Mammary epithelial cell (primary cell): ENCODE data around the gene VPS8.

ENCODE experiments used
- EZH2 ChIP-seq: IDR thresholded peaks from 2 replicates; pipeline ENCODE4 v1.6.1; 2012; ENCODE audit warnings: low read length, inconsistent platforms, borderline replicate concordance
- TF ChIP-seq, protein P1 (sequence below), 2 donors: IDR thresholded peaks in 1 of 2; conservative IDR thresholded peaks in 1 of 2; 2 replicates each; pipeline ENCODE4 v1.5.1; 2011 to 2012; ENCODE audit warnings: inconsistent platforms in 2 of 2, low read length in 2 of 2, mild to moderate bottlenecking in 2 of 2, control low read depth in 1 of 2, low read depth in 1 of 2; ENCODE audit not compliant: insufficient read depth in 1 of 2; ENCODE audit errors: extremely low read depth in 1 of 2

DNA sequence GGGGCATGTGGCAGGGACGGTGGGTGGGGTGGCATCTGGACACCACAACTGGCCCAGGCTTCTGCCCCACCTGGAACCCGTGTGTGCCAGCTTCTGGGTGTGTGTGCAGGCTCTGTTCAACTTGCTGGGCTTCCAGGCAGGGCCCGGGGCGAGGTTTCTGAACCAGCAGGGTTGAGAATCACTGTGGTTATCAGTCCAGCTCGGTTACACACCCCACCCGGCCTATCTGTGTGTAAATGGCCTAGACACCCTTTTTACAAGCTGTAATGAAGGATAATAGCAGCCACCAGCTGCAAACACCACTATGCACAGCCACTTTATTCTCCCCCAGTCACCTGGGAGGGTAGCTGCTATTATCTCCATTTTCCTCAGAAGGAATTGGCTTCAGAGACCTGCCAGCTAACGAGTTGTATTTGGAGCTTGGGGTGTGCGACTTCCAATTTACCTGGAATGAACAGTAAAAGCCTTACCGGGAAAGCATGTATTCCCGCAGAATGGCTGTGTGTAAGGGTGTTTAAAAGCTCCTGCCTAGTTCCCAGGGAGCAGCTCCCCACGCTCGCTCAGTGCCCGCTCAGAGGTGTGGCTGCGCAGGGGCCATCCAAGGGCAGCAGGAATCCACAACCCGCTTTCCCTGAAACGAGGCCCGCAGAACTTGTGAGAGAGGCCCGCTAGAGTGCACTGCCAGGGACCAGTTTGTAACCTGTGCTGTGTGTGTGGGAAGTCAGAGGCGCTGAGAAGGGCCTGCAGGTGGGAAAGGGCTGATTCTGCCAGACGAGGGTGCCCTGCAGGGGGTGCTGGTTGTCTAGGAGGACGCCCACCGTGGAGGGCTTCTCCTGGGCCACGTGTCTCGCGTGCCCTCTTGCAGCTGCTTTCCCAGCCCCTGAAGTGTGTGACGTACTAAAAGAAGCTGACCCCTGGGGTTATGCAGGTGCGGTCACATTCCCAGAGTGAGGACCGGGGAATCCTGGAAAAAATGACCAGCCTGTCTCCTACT is 257.4 kb downstream of the VPS8 start:
- no peak for TF ChIP-seq EZH2
- TF ChIP-seq, protein P1, sequence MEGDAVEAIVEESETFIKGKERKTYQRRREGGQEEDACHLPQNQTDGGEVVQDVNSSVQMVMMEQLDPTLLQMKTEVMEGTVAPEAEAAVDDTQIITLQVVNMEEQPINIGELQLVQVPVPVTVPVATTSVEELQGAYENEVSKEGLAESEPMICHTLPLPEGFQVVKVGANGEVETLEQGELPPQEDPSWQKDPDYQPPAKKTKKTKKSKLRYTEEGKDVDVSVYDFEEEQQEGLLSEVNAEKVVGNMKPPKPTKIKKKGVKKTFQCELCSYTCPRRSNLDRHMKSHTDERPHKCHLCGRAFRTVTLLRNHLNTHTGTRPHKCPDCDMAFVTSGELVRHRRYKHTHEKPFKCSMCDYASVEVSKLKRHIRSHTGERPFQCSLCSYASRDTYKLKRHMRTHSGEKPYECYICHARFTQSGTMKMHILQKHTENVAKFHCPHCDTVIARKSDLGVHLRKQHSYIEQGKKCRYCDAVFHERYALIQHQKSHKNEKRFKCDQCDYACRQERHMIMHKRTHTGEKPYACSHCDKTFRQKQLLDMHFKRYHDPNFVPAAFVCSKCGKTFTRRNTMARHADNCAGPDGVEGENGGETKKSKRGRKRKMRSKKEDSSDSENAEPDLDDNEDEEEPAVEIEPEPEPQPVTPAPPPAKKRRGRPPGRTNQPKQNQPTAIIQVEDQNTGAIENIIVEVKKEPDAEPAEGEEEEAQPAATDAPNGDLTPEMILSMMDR (conservative IDR thresholded peaks at IDR 0.05 in 1 of 2, IDR thresholded peaks at IDR 0.05 in 1 of 2; ENCODE audit: extremely low read depth in 1 of 2, insufficient read depth in 1 of 2, low read depth in 1 of 2, low read length in 2 of 2) = no peak
